GM19351 (cell line): Measurements from ENCODE around the gene ZMYND11.
A peak's percentile ranks its signal among the peaks of the same experiment; 100 is the strongest.

ENCODE experiments used
- ATAC-seq: cut with Tn5 transposase; IDR thresholded peaks from one replicate; pipeline ENCODE4 v1.9.1; 2021; ENCODE audit warnings: mild to moderate bottlenecking, moderate library complexity; ENCODE audit not compliant: unreplicated experiment

Gene ZMYND11

GRCh38 chr10:190216-190615 lies 55.0 kb downstream of the ZMYND11 start:
- no peak for ATAC-seq

GRCh38 chr10:191703-192518 lies 56.7 kb downstream of the ZMYND11 start:
- no peak for ATAC-seq

- no peak for ATAC-seq
Measured at GRCh38 chr10:194281-194680, 59.0 kb downstream of the ZMYND11 start.

- ATAC-seq, result no peak
Measured at GRCh38 chr10:200405-200804, 65.2 kb downstream of the ZMYND11 start.

GRCh38 chr10:201328-201771 lies 66.1 kb downstream of the ZMYND11 start:
- no peak for ATAC-seq

GRCh38 chr10:208616-209015 lies 73.4 kb downstream of the ZMYND11 start:
- no peak for ATAC-seq

- no peak for ATAC-seq
Measured at GRCh38 chr10:209357-209756, 74.1 kb downstream of the ZMYND11 start.

- no peak for ATAC-seq
Measured at GRCh38 chr10:210297-210696, 75.0 kb downstream of the ZMYND11 start.

GRCh38 chr10:215444-215843 lies 80.2 kb downstream of the ZMYND11 start:
- no peak for ATAC-seq

GRCh38 chr10:218798-219197 lies 83.5 kb downstream of the ZMYND11 start:
- no peak for ATAC-seq

GRCh38 chr10:219731-220472 lies 84.6 kb downstream of the ZMYND11 start:
- ATAC-seq, result no peak

GRCh38 chr10:224571-224970 lies 89.3 kb downstream of the ZMYND11 start:
- peak; percentile 77 for ATAC-seq

GRCh38 chr10:226018-226417 lies 90.8 kb downstream of the ZMYND11 start:
- no peak for ATAC-seq

GRCh38 chr10:227014-227413 lies 91.8 kb downstream of the ZMYND11 start:
- no peak for ATAC-seq

GRCh38 chr10:228366-228765 lies 93.1 kb downstream of the ZMYND11 start:
- no peak for ATAC-seq

GRCh38 chr10:230758-231157 lies 95.5 kb downstream of the ZMYND11 start:
- ATAC-seq, result no peak

GRCh38 chr10:232061-232460 lies 96.8 kb downstream of the ZMYND11 start:
- ATAC-seq, result no peak

- ATAC-seq, result no peak
Measured at GRCh38 chr10:232878-233277, 97.6 kb downstream of the ZMYND11 start.

- no peak for ATAC-seq
Measured at GRCh38 chr10:234708-235406, 99.6 kb downstream of the ZMYND11 start.

- ATAC-seq, result no peak
Measured at GRCh38 chr10:235915-236314, 100.7 kb downstream of the ZMYND11 start.

- no peak for ATAC-seq
Measured at GRCh38 chr10:239109-239508, 103.9 kb downstream of the ZMYND11 start.

- ATAC-seq, result no peak
Measured at GRCh38 chr10:241451-241850, 106.2 kb downstream of the ZMYND11 start.
